HG02678 (cell line): Measurements from ENCODE around the gene LIN7A.
A peak's percentile ranks its signal among the peaks of the same experiment; 100 is the strongest.

Experiments
- ATAC-seq: cut with Tn5 transposase; IDR thresholded peaks from one replicate; pipeline ENCODE4 v1.9.1; 2021; ENCODE audit warnings: mild to moderate bottlenecking, moderate library complexity; ENCODE audit not compliant: unreplicated experiment

LIN7A gene

DNA sequence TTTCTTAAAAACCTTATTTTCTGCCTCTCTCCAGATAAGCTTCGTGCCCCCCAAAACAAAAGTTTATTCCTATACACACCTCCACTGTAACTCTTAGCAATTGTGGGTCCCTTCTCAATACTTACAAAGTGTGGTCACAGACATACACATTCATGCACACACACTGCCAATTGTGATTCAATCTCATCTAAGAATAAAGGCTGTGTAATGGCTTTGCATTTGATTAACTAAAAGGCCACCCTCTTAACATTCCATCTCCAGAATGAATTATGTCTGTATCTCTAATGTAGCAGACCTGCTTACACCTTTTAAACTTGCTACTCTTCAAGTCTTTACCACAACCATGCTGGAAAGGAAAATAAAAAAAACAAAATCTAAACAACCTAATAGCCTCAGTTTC, 171.5 kb downstream of the LIN7A start:
- no peak for ATAC-seq

DNA sequence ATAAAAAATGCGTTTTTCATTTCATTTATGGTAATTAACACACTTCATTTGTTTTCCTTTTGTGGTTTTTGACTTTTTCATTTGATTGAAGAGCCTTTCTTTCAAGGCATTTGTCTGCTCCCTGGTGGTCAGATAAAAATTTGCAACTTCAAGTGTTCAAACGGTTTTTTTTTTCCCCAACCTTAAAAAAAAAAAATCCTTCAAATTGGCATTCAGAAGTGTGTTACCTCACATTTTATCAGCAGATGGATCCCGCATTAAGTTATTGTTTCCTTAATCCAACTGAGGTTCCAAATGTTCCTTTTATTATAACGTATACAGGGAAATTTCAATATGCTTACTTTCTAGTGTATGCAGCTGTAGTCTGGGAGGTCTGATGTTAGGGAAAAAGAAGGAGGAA, 173.9 kb downstream of the LIN7A start:
- ATAC-seq: peak; percentile 26

DNA sequence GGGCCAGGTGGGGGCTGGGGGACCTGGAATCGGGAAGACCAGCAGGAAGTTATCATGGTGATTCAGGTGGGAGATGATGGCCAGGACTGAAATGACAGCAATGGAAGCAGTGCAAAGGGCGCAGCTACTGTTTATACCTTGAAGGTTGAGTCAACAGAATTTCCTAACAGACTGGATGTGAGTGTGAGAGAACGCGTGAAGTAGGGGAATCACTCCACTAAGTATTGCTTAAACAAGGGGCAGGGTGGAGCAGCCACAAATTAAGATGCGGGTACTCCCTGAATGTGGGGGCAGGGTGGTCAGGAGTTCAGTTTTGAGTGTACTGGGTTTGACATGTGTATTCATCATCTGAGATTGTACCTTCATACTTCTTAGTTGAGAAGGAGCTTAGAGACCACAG, 175.9 kb downstream of the LIN7A start:
- peak; percentile 34 for ATAC-seq

DNA sequence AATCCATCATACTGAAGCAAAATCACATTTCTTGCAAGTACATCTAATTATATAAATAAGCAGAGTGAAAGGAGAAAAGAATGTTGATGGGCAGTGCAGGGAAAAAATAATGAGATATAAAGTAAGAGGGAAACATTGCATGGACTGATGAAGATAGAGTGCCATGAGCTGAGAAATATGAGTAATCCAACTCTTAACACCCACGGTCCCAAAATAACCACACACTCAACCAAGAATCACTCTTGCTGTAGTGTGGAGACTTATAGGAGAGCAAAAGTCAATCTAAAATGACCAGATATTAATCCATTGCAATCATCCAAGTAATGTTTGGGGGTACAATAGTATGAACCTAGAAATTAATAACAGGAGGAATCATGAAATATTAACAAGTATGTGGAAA, 180.9 kb downstream of the LIN7A start:
- peak; percentile 71 for ATAC-seq

DNA sequence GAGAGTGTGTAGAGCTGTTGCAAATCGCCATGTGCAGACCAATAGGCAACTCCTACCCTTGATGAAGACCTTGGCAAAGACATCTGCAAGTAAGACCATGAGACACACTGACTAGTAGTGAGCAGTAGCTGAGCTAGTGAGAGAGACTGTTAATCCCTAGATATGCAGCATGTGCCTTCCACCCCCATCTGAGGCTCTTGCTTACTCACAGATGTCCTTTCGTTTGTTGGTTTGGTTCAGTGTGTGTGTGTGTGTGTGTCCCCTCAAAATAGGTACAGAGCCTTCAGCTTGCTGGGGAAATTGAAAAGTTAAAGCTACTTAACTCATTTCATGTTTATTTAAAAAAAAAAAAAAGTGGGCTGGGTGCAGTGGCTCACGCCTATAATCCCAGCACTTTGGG, 183.5 kb downstream of the LIN7A start:
- no peak for ATAC-seq

DNA sequence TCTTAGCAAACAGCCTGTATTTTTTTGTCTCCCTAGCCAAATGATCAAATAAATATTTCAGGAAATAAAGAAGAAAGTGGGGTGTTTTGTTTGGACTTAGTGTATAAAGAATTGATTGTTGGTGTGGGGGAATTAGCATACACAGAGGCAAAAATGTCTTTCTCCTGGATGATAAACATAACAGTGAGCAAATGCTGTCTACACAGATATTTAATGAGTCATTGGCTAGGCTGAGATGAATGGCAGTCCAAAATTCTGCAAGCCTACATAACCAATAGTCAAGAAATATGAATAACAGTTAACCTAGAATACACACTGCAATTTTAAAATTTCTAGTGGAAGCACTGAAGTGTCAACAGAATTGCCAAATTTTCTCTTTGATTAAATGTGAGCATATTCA, 185.3 kb downstream of the LIN7A start:
- ATAC-seq: no peak

DNA sequence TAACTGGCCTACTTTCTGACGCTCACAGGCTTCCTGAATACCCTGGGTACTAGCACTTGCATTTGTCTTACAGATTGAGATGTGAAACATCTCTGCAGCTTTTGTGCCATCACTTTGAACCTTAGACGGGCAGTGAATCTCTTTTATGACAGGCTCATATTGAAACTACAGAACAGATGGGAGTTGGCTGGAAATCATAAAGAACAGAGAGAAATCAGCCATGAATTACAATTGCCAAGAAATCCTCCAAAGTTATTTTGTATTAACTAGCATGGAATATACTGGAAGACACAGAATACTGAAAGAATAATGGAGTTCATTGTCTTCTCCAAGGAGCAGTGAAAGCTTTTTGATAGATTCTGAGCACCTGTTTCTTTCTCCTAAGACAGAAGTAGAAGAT, 188.3 kb downstream of the LIN7A start:
- ATAC-seq: no peak

DNA sequence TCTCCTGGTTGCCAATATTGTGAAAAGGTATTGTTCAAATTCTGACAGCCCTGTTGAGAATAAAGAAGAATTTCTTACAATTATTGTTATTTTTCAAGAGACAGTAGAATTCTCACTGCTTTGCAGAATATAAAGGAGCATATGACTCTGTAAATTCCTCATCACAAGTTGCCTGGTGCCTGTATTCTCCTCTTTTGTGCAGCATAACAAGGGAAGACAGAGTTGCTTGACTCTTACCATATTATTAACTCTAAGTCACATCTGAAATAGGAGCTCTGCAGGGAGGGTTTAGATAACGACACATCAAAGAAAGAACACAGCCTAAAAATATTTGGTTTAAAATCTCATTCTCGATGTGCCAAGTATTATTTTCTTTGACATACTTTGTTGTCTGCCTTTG, 189.9 kb downstream of the LIN7A start:
- ATAC-seq: no peak

DNA sequence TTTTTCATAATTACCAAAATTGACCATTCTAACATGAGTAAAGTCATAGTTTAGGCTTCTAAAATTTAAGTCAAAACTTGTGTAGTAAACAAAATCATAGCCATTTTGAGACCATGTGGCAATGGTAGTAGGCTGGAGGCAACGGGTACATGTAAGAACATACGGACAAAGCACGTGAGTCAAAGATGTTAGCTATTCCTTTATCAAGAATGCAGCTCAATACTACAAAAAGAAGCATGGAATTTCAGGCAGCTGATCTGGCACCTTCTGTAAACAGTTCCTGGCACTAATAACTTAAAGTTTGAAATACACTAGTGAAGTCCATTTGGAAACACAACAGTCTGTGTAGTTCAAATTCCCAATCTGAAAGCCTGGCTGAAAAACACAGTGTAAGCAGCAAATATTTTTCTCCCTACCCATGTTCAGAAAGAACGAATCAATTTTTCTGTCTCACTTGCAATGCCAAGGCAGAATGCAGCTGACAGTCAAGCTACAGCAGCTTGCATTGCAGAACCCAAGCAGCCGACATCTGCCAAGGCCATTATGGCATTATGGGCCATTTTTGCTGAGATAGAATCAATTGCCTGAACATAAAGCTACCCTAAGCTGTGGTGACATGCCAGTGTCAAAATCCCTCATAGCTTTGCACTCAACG, 191.8 kb downstream of the LIN7A start:
- no peak for ATAC-seq
